ENCODE results near the gene RBFA.

- no peak for TF ChIP-seq CTCF (IDR thresholded peaks at IDR 0.05 in 2 of 3, conservative IDR thresholded peaks at IDR 0.05 in 1 of 3; ENCODE audit: control insufficient read depth in 2 of 3, extremely low read depth in 1 of 3, insufficient read depth in 1 of 3, low read depth in 3 of 3, low read length in 3 of 3)
- no peak for TF ChIP-seq POLR2A (IDR thresholded peaks at IDR 0.05; ENCODE audit: low read depth, low read length)
- TF ChIP-seq PBX3 (IDR thresholded peaks at IDR 0.05; ENCODE audit: insufficient replicate concordance, low read depth, low read length): no peak
- TF ChIP-seq EGR1 (IDR thresholded peaks at IDR 0.05; ENCODE audit: borderline replicate concordance in 1 of 2, low read depth in 2 of 2, low read length in 2 of 2): no peak
- TF ChIP-seq ATF2 (IDR thresholded peaks at IDR 0.05; ENCODE audit: low read length): no peak
- TF ChIP-seq, protein P1, sequence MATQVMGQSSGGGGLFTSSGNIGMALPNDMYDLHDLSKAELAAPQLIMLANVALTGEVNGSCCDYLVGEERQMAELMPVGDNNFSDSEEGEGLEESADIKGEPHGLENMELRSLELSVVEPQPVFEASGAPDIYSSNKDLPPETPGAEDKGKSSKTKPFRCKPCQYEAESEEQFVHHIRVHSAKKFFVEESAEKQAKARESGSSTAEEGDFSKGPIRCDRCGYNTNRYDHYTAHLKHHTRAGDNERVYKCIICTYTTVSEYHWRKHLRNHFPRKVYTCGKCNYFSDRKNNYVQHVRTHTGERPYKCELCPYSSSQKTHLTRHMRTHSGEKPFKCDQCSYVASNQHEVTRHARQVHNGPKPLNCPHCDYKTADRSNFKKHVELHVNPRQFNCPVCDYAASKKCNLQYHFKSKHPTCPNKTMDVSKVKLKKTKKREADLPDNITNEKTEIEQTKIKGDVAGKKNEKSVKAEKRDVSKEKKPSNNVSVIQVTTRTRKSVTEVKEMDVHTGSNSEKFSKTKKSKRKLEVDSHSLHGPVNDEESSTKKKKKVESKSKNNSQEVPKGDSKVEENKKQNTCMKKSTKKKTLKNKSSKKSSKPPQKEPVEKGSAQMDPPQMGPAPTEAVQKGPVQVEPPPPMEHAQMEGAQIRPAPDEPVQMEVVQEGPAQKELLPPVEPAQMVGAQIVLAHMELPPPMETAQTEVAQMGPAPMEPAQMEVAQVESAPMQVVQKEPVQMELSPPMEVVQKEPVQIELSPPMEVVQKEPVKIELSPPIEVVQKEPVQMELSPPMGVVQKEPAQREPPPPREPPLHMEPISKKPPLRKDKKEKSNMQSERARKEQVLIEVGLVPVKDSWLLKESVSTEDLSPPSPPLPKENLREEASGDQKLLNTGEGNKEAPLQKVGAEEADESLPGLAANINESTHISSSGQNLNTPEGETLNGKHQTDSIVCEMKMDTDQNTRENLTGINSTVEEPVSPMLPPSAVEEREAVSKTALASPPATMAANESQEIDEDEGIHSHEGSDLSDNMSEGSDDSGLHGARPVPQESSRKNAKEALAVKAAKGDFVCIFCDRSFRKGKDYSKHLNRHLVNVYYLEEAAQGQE (IDR thresholded peaks at IDR 0.05; ENCODE audit: low read depth, low read length): no peak
- TF ChIP-seq, protein P2, sequence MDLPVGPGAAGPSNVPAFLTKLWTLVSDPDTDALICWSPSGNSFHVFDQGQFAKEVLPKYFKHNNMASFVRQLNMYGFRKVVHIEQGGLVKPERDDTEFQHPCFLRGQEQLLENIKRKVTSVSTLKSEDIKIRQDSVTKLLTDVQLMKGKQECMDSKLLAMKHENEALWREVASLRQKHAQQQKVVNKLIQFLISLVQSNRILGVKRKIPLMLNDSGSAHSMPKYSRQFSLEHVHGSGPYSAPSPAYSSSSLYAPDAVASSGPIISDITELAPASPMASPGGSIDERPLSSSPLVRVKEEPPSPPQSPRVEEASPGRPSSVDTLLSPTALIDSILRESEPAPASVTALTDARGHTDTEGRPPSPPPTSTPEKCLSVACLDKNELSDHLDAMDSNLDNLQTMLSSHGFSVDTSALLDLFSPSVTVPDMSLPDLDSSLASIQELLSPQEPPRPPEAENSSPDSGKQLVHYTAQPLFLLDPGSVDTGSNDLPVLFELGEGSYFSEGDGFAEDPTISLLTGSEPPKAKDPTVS (IDR thresholded peaks at IDR 0.05; ENCODE audit: low read depth, low read length): no peak
- no peak for TF ChIP-seq ETV6 (conservative IDR thresholded peaks at IDR 0.05 in 1 of 2, IDR thresholded peaks at IDR 0.05 in 1 of 2; ENCODE audit: borderline replicate concordance in 1 of 2, low read depth in 1 of 2)
- TF ChIP-seq BRCA1 (IDR thresholded peaks at IDR 0.05; ENCODE audit: low read depth, low read length): no peak
These were observed 45.1 kb upstream of the RBFA start for GRCh38 chr18:79989195-79989497.

Measured in GM12878 (cell line).